Prostate gland (tissue), 2 donors: Measurements from ENCODE around the gene OR51B6. TPM values are rescaled to one million over a fixed set of nuclear protein-coding genes. Genes with fewer than 3 reads are reported as not detected.
"Not testable (repeated sequence)": the region's sequence is repeated elsewhere in the genome, so short reads cannot be mapped to it uniquely, and the experiment has no call there.

Experiments
- DNase-seq: peaks from one replicate; pipeline ENCODE4 v3.0.0-alpha.2; 2019; ENCODE audit warnings: low spot score
- H3K27ac ChIP-seq, 2 donors: fragments of 200-600 bp; sonication (generic); 2 replicates each; pipeline ENCODE4 v1.5.1; 2017 to 2019
- H3K27me3 ChIP-seq: fragments of 200-600 bp; sonication (generic); replicated peaks from 2 replicates; pipeline ENCODE4 v1.5.1; 2019; ENCODE audit not compliant: insufficient read depth
- H3K36me3 ChIP-seq, 2 donors: fragments of 200-600 bp; sonication (generic); 1 replicate in 1 of 2; 2 replicates in 1 of 2; pipeline versions ENCODE4 v1.5.1 to v1.8.1; 2017 to 2019
- H3K4me1 ChIP-seq: fragments of 200-600 bp; sonication (generic); replicated peaks from 2 replicates; pipeline ENCODE4 v1.5.1; 2019
- H3K4me3 ChIP-seq, 2 donors: fragments of 200-600 bp; sonication (generic); 2 replicates each; pipeline ENCODE4 v1.5.1; 2017 to 2019
- H3K9me3 ChIP-seq: fragments of 200-600 bp; sonication (generic); 2 replicates; pipeline ENCODE4 v1.5.1; 2017
- CTCF ChIP-seq, 4 experiments: fragments of 200-600 bp in 2 of 4; fragments of 450-650 bp in 2 of 4; sonication (generic) in 2 of 4; IDR thresholded peaks; 1 replicate in 3 of 4; 2 replicates in 1 of 4; pipeline ENCODE4 v1.5.1; 2016 to 2019; ENCODE audit warnings: antibody characterized with exemption in 4 of 4, mild to moderate bottlenecking in 2 of 4, moderate library complexity in 2 of 4
- POLR2A ChIP-seq: fragments of 450-650 bp; IDR thresholded peaks from one replicate; pipeline ENCODE4 v1.6.1; 2016; ENCODE audit warnings: antibody characterized with exemption, mild to moderate bottlenecking
- POLR2AphosphoS5 ChIP-seq: sonication (generic); formaldehyde crosslinking; IDR thresholded peaks from one replicate; pipeline ENCODE4 v1.6.1; 2017; ENCODE audit warnings: antibody characterized with exemption
- WGBS: methylation state at CpG from one replicate; pipeline ENCODE4 v1.1.5; 2018; 5-methylcytosine and 5-hydroxymethylcytosine counted together
- intact Hi-C: fragments of 100-400 bp; cut with DNase I; formaldehyde crosslinking; loops from one replicate; pipeline ENCODE4 v1.14.2; 2022
- total RNA-seq, 2 donors: library from RNA; depleted of rRNA; stranded (reverse); fragments of >200 nt; gene quantifications; one replicate each; pipeline ENCODE4 v1.1.0, GENCODE V29; 2016

OR51B6 gene
- total RNA-seq, 2 donors from 2014 or later, result not detected

DNA sequence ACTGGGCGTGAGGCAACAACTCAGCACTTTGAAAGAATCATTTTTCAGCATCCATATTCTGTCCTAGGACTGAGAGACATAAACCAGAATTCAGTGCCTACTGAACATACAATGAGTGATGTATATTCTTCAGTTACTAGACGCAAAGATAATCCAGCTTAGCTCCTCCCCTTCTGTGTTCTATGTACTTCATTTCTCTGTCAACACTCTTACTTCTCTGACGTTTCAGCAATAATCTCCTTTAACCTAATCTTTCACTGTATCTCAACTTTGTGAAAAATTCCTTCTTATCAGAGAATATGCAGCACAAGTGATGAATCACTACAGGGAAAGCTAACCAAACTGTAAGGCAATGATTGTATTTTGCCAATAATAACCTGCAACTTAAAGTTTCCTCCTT is 5.5 kb upstream of the OR51B6 start:
- DNase-seq, result no peak
- intact Hi-C loops, result no loop called here
- Histone ChIP-seq H3K9me3 (no peaks in the 10 kb centered on the region), H3K4me3 (no peak overlapping the region), H3K27ac (no peak overlapping the region), H3K27me3 (no peaks in the 10 kb centered on the region), H3K4me1 (no peaks in the 10 kb centered on the region), H3K36me3 (no peaks in the 10 kb centered on the region)
- TF ChIP-seq POLR2AphosphoS5 (no peak), POLR2A (no peak), CTCF (IDR thresholded peaks at IDR 0.05) (no peak)
- WGBS, result 66% methylated on average over 3 of the region's 3 CpGs

GRCh38 chr11:5348551-5349194 is 2.6 kb upstream of the OR51B6 start:
- TF ChIP-seq POLR2AphosphoS5 (no peak), CTCF (IDR thresholded peaks at IDR 0.05) (no peak), POLR2A (no peak)
- no peak for DNase-seq
- intact Hi-C loops, result no loop called here
- no peaks in the 10 kb centered on the region for H3K27me3 ChIP-seq
- no peaks in the 10 kb centered on the region for H3K36me3 ChIP-seq
- no peak overlapping the region for H3K4me3 ChIP-seq
- H3K9me3 ChIP-seq, result no peaks in the 10 kb centered on the region
- H3K27ac ChIP-seq, result no peak overlapping the region
- 44% methylated on average over 3 of the region's 3 CpGs for WGBS
- no peaks in the 10 kb centered on the region for H3K4me1 ChIP-seq

DNA sequence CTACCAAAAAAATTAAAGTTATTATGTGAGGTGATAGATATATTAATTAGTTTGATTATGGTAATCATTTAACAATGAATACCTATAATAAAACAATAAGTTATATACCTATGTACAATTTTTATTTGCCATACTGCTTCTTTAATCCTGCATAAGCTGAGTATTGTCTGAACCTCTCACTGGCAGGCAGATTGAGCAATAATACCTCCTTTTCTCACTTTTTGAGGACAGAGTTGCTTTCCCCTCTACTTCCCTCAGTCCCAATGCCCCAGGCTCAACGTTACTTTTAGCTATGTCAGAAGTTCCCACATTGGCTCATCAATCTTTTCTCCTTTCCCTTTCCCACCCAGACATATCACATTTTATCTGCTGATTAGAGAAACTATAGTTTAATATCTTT is 1.8 kb upstream of the OR51B6 start:
- WGBS, result 46% methylated on average over 1 of the region's 1 CpG

GRCh38 chr11:5356031-5356430 is 4.7 kb downstream of the OR51B6 start:
- intact Hi-C loops, H3K27ac ChIP-seq, H3K36me3 ChIP-seq, H3K9me3 ChIP-seq, H3K4me3 ChIP-seq, DNase-seq, H3K4me1 ChIP-seq, H3K27me3 ChIP-seq: not testable (repeated sequence)
- WGBS, result 82% methylated on average over 5 of the region's 5 CpGs

More for the DNA sequence above, 1.8 kb upstream of the OR51B6 start:
- no peak for TF ChIP-seq POLR2AphosphoS5
- no peak for TF ChIP-seq POLR2A
- no peak for TF ChIP-seq CTCF (IDR thresholded peaks at IDR 0.05)
- intact Hi-C loops, result no loop called here
- no peaks in the 10 kb centered on the region for H3K27me3 ChIP-seq
- H3K9me3 ChIP-seq, result no peaks in the 10 kb centered on the region
- H3K4me1 ChIP-seq, result no peaks in the 10 kb centered on the region
- H3K4me3 ChIP-seq, result no peak overlapping the region
- no peak for DNase-seq
- H3K36me3 ChIP-seq, result no peaks in the 10 kb centered on the region
- no peak overlapping the region for H3K27ac ChIP-seq

DNA sequence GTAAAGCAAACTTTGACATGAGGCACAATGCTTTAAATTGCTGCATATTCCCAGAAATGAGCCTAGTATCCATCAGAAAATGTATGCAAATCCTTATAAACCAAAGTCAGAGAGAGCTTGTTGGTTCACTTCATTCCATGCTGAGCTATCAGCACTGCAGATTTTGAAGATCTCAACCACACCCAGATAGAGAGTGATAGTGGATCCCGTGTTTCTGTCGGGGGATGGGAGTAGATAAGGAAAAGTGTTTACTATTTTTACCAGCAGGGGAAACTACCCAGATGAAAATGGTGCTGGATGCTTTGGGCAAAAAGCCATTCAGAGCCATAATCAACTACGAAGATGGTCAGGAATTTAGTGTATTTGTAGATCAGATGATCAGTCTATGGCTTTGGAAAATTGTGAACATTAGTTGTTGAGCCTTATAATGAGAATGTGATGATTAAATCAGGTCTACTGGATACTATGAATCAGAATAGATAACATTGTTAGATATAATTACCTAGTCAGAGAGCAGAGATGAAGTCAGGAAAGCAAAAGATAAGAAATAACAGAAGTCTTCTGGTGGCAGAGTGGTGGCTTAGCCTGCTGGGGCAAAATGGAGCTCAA is 10.8 kb downstream of the OR51B6 start:
- H3K27me3 ChIP-seq, result no peaks in the 10 kb centered on the region
- TF ChIP-seq CTCF (IDR thresholded peaks at IDR 0.05) (no peak), POLR2AphosphoS5 (no peak), POLR2A (no peak)
- no peaks in the 10 kb centered on the region for H3K36me3 ChIP-seq
- H3K4me3 ChIP-seq, result no peak overlapping the region
- H3K27ac ChIP-seq, result no peak overlapping the region
- no peaks in the 10 kb centered on the region for H3K4me1 ChIP-seq
- WGBS, result 69% methylated on average over 3 of the region's 3 CpGs
- intact Hi-C loops, result no loop called here
- DNase-seq, result no peak
- no peaks in the 10 kb centered on the region for H3K9me3 ChIP-seq
